Vagina (tissue), 2 donors: ENCODE data around the gene NOL6.

Source experiments
- POLR2A ChIP-seq, 2 donors: fragments of 450-650 bp; IDR thresholded peaks; one replicate each; pipeline ENCODE4 v1.6.1; 2017; ENCODE audit warnings: antibody characterized with exemption in 2 of 2, mild to moderate bottlenecking in 2 of 2, moderate library complexity in 2 of 2
- POLR2AphosphoS5 ChIP-seq, 2 donors: sonication (generic); formaldehyde crosslinking; IDR thresholded peaks; one replicate each; pipeline ENCODE4 v1.9.0; 2017; ENCODE audit warnings: antibody characterized with exemption in 2 of 2, mild to moderate bottlenecking in 2 of 2, low read depth in 1 of 2; ENCODE audit not compliant: insufficient read depth in 1 of 2
- TF ChIP-seq, protein P1 (sequence below), 3 experiments: fragments of 450-650 bp in 2 of 3; fragments of 200-600 bp in 1 of 3; sonication (generic) in 1 of 3; IDR thresholded peaks; one replicate each; pipeline ENCODE4 v1.5.1; 2017 to 2019; ENCODE audit warnings: antibody characterized with exemption in 3 of 3, mild to moderate bottlenecking in 2 of 3, moderate library complexity in 2 of 3

DNA sequence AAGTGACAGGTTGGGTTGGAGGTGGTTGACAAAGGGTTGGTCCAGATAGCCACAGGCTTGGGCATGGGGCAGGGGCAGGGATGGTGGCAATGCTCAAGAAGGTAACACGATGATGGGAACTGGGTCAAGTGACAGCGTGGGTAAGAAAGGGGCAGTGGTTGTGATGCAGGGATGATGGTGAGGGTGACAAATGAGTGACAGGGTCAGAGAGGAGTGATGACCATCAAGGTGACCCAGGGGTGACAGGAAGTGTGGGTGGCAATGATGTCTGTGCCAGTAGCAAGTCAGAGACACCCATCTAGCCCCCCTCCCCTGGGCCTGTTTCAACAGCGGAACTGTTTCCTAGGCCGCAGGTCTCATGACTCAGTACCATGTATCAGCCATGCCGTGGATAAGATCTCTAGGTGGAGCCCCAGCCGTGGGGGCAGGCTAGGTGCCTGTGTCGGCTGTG is 46.9 kb downstream of the NOL6 start:
- TF ChIP-seq, protein P1, sequence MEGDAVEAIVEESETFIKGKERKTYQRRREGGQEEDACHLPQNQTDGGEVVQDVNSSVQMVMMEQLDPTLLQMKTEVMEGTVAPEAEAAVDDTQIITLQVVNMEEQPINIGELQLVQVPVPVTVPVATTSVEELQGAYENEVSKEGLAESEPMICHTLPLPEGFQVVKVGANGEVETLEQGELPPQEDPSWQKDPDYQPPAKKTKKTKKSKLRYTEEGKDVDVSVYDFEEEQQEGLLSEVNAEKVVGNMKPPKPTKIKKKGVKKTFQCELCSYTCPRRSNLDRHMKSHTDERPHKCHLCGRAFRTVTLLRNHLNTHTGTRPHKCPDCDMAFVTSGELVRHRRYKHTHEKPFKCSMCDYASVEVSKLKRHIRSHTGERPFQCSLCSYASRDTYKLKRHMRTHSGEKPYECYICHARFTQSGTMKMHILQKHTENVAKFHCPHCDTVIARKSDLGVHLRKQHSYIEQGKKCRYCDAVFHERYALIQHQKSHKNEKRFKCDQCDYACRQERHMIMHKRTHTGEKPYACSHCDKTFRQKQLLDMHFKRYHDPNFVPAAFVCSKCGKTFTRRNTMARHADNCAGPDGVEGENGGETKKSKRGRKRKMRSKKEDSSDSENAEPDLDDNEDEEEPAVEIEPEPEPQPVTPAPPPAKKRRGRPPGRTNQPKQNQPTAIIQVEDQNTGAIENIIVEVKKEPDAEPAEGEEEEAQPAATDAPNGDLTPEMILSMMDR (IDR thresholded peaks at IDR 0.05) = no peak
- TF ChIP-seq POLR2AphosphoS5 (IDR thresholded peaks at IDR 0.05; ENCODE audit: insufficient read depth in 1 of 2, low read depth in 1 of 2) = no peak
- no peak for TF ChIP-seq POLR2A (IDR thresholded peaks at IDR 0.05)
